Transverse colon (tissue), 4 donors: ENCODE data around the gene COX6B1.

ENCODE experiments used
- CTCF ChIP-seq, 5 experiments: fragments of 200-600 bp in 3 of 5; fragments of 450-650 bp in 2 of 5; sonication (generic) in 3 of 5; IDR thresholded peaks; 1 replicate in 2 of 5; 2 replicates in 3 of 5; pipeline ENCODE4 v1.5.1; 2016 to 2017; ENCODE audit warnings: antibody characterized with exemption in 5 of 5, inconsistent platforms in 3 of 5, mild to moderate bottlenecking in 2 of 5, moderate library complexity in 1 of 5
- EP300 ChIP-seq: sonication (generic); formaldehyde crosslinking; IDR thresholded peaks from one replicate; pipeline ENCODE4 v1.6.1; 2017; ENCODE audit warnings: antibody characterized with exemption, low read depth
- POLR2AphosphoS5 ChIP-seq, 3 donors: sonication (generic); formaldehyde crosslinking; IDR thresholded peaks; one replicate each; pipeline ENCODE4 v1.6.1; 2016; ENCODE audit warnings: antibody characterized with exemption in 3 of 3

- TF ChIP-seq CTCF (IDR thresholded peaks at IDR 0.05) (no peak), POLR2AphosphoS5 (IDR thresholded peaks at IDR 0.05) (no peak), EP300 (no peak)
These were observed 5.8 kb upstream of the COX6B1 start for GRCh38 chr19:35642312-35642711.
